HepG2 (cell line): ENCODE measurements around the gene SMYD5. TPM values are rescaled to one million over a fixed set of nuclear protein-coding genes. Genes with fewer than 3 reads are reported as not detected.
A peak's percentile ranks its signal among the peaks of the same experiment; 100 is the strongest.

Experiments used
- AHDC1 ChIP-seq: sonication (generic); formaldehyde crosslinking; IDR thresholded peaks from 2 replicates; pipeline ENCODE4 v1.5.1; 2020; ENCODE audit warnings: mild to moderate bottlenecking, missing genetic modification reagents, borderline replicate concordance
- ATF7 ChIP-seq, 2 experiments: fragments of 450-650 bp in 1 of 2; sonication (generic) in 1 of 2; formaldehyde crosslinking in 1 of 2; IDR thresholded peaks; 2 replicates each; pipeline versions ENCODE4 v1.4.0 to v1.6.1; 2016 to 2020; ENCODE audit warnings: antibody characterized with exemption in 1 of 2, mild to moderate bottlenecking in 1 of 2, missing genetic modification reagents in 1 of 2
- CEBPG ChIP-seq: IDR thresholded peaks from 2 replicates; pipeline ENCODE4 v1.6.1; 2016
- ELF4 ChIP-seq: sonication (generic); formaldehyde crosslinking; IDR thresholded peaks from 2 replicates; pipeline ENCODE4 v1.5.0; 2020; ENCODE audit warnings: missing genetic modification reagents, mild to moderate bottlenecking, moderate library complexity, borderline replicate concordance
- GPN1 ChIP-seq: sonication (generic); formaldehyde crosslinking; IDR thresholded peaks from 2 replicates; pipeline ENCODE4 v1.5.1; 2020; ENCODE audit warnings: missing genetic modification reagents, borderline replicate concordance
- HDAC2 ChIP-seq: sonication (generic); formaldehyde crosslinking; IDR thresholded peaks from 2 replicates; pipeline ENCODE4 v1.4.0; 2020; ENCODE audit warnings: missing genetic modification reagents
- KDM5B ChIP-seq: sonication (generic); formaldehyde crosslinking; IDR thresholded peaks from 2 replicates; pipeline ENCODE4 v1.4.0; 2020; ENCODE audit warnings: missing genetic modification reagents, mild to moderate bottlenecking, borderline replicate concordance
- MLLT10 ChIP-seq: sonication (generic); formaldehyde crosslinking; IDR thresholded peaks from 2 replicates; pipeline ENCODE4 v1.4.0; 2020; ENCODE audit warnings: missing genetic modification reagents
- MXI1 ChIP-seq: IDR thresholded peaks from 3 replicates; pipeline ENCODE4 v1.6.1; 2012; ENCODE audit warnings: low read depth, low read length, inconsistent platforms, borderline replicate concordance
- NR3C1 ChIP-seq: sonication (generic); formaldehyde crosslinking; IDR thresholded peaks from 2 replicates; pipeline ENCODE4 v1.4.0; 2020; ENCODE audit warnings: missing genetic modification reagents
- PAWR ChIP-seq: sonication (generic); formaldehyde crosslinking; IDR thresholded peaks from 2 replicates; pipeline ENCODE4 v1.4.0; 2020; ENCODE audit warnings: missing genetic modification reagents, mild to moderate bottlenecking, borderline replicate concordance
- SALL2 ChIP-seq: sonication (generic); formaldehyde crosslinking; IDR thresholded peaks from 2 replicates; pipeline ENCODE4 v1.8.1; 2023; ENCODE audit warnings: mild to moderate bottlenecking, missing genetic modification reagents, inconsistent platforms
- ZBTB1 ChIP-seq: sonication (generic); formaldehyde crosslinking; IDR thresholded peaks from 2 replicates; pipeline ENCODE4 v1.4.0; 2020; ENCODE audit warnings: missing genetic modification reagents, borderline replicate concordance
- ZNF441 ChIP-seq: sonication (generic); formaldehyde crosslinking; IDR thresholded peaks from 2 replicates; pipeline ENCODE4 v1.7.0; 2021; ENCODE audit warnings: missing genetic modification reagents, borderline replicate concordance
- ZNF496 ChIP-seq: sonication (generic); formaldehyde crosslinking; IDR thresholded peaks from 2 replicates; pipeline ENCODE4 v1.8.1; 2023; ENCODE audit warnings: mild to moderate bottlenecking, moderate library complexity, missing genetic modification reagents; ENCODE audit not compliant: insufficient replicate concordance
- ZNF580 ChIP-seq: IDR thresholded peaks from 2 replicates; pipeline ENCODE4 v1.6.1; 2016; ENCODE audit warnings: low read depth, borderline replicate concordance
- ZNF687 ChIP-seq: sonication (generic); formaldehyde crosslinking; IDR thresholded peaks from 2 replicates; pipeline ENCODE4 v1.5.1; 2020; ENCODE audit warnings: mild to moderate bottlenecking, missing genetic modification reagents, moderate library complexity
- polyA plus RNA-seq, 8 experiments: library from polyadenylated mRNA; depleted of rRNA in 3 of 8; stranded (reverse) in 7 of 8; unstranded in 1 of 8; fragments of >200 nt; fragmentation: Illumina TruSeq in 4 of 8; extraction: Trizol in 4 of 8; gene quantifications; 2 replicates each; pipeline versions ENCODE4 v1.2.1 to v1.2.3, GENCODE V29; 2011 to 2016; ENCODE audit warnings: low read depth in 4 of 8, missing spikeins in 1 of 8, mixed read lengths in 1 of 8; ENCODE audit not compliant: insufficient read depth in 1 of 8
- total RNA-seq, 5 experiments: library from RNA; depleted of rRNA; stranded (reverse); fragments of >200 nt; fragmentation: Illumina TruSeq; extraction: Trizol; gene quantifications; 2 replicates each; pipeline ENCODE4 v1.2.3, GENCODE V29; 2016; ENCODE audit warnings: low read depth in 1 of 5

Gene SMYD5
- total and polyA plus RNA-seq, 2 of the 13 experiments (the other 11 are each of a cell fraction or from before 2014, with no cell fraction given): 55.8 to 70.4 TPM

- 0 out of 2 replicates have a peak, but pooled peaks have one; percentile 82 for TF ChIP-seq ZNF580 (CRISPR knock-in tag)
- TF ChIP-seq MXI1: peak; percentile 18; the same call in 1 of the 3 replicates
- TF ChIP-seq PAWR (CRISPR knock-in tag): 0 out of 2 replicates have a peak, but pooled peaks have one; percentile 33
- peak; percentile 67; the same call in 1 of the 2 replicates for TF ChIP-seq GPN1 (CRISPR knock-in tag)
- TF ChIP-seq HDAC2 (CRISPR knock-in tag): peak; percentile 60
- no peak for TF ChIP-seq NR3C1 (CRISPR knock-in tag)
- peak; percentile 90 for TF ChIP-seq KDM5B (CRISPR knock-in tag)
- TF ChIP-seq ELF4 (CRISPR knock-in tag): no peak; the same call in 1 of the 2 replicates
- TF ChIP-seq MLLT10 (CRISPR knock-in tag): no peak
- peak; percentile 69 for TF ChIP-seq CEBPG
- TF ChIP-seq ZNF496 (CRISPR knock-in tag): no peak
- no peak for TF ChIP-seq ATF7 (IDR thresholded peaks at IDR 0.05)
- no peak for TF ChIP-seq ATF7 (CRISPR knock-in tag; IDR thresholded peaks at IDR 0.05)
- TF ChIP-seq ZNF441 (CRISPR knock-in tag): peak; percentile 72; the same call in 1 of the 2 replicates
- TF ChIP-seq AHDC1 (CRISPR knock-in tag): no peak; the same call in 1 of the 2 replicates
- TF ChIP-seq ZBTB1 (CRISPR knock-in tag): no peak
- peak; percentile 88; the same call in 1 of the 2 replicates for TF ChIP-seq SALL2 (CRISPR knock-in tag)
- peak; percentile 75 for TF ChIP-seq ZNF687 (CRISPR knock-in tag)
Measured at GRCh38 chr2:73233932-73234832, 20.1 kb downstream of the SMYD5 start, which contains the start of gene CCT7 (continued).
